Sciatic nerve (tissue), 2 donors: Measurements from ENCODE around the gene USH2A. TPM values are rescaled to one million over a fixed set of nuclear protein-coding genes. Genes with fewer than 3 reads are reported as not detected.
"Not testable (repeated sequence)": the region's sequence is repeated elsewhere in the genome, so short reads cannot be mapped to it uniquely, and the experiment has no call there.

Experiments used
- ATAC-seq: fragments of 200-7000 bp; cut with Tn5 transposase; one replicate; pipeline ENCODE4 v1.9.1; 2020; ENCODE audit warnings: mild to moderate bottlenecking, moderate library complexity
- DNase-seq: peaks from one replicate; pipeline ENCODE4 v3.0.0-alpha.2; 2020; ENCODE audit warnings: low spot score
- intact Hi-C: fragments of 100-400 bp; cut with DNase I; formaldehyde crosslinking; loops from one replicate; pipeline ENCODE4 v1.14.2; 2022
- total RNA-seq: library from RNA; stranded (reverse); fragmentation: NEBNext Ultra II Directional; extraction: Animal tissue kit (Norgen Biotek cat#: 25700); gene quantifications from one replicate; pipeline ENCODE4 v1.2.1, GENCODE V29; 2021
- donor health status: DM: no; HTN: no; CAD: no.
- donor health status: DM: no; HTN: no; CAD: no.

Gene USH2A
- total RNA-seq, 1 donor from 2014 or later, result 0.04 TPM

- ATAC-seq (no peak), DNase-seq (no peak)
- intact Hi-C loops, result no loop called here
Observed at GRCh38 chr1:216169351-216169750, 253.9 kb downstream of the USH2A start.

- intact Hi-C loops, result no loop called here
- no peak for ATAC-seq
- no peak for DNase-seq
Observed at GRCh38 chr1:216168546-216168945, 254.7 kb downstream of the USH2A start.

GRCh38 chr1:216154063-216154462 lies 269.2 kb downstream of the USH2A start:
- intact Hi-C loops, result no loop called here
- DNase-seq, result no peak
- no peak for ATAC-seq

- DNase-seq (no peak), ATAC-seq (no peak)
- intact Hi-C loops, result no loop called here
Observed at GRCh38 chr1:216153130-216153529, 270.1 kb downstream of the USH2A start.

- intact Hi-C loops, ATAC-seq: not testable (repeated sequence)
Observed at GRCh38 chr1:216145451-216146018, 277.7 kb downstream of the USH2A start.

GRCh38 chr1:216144661-216145450 lies 278.4 kb downstream of the USH2A start:
- peak; percentile 50 for ATAC-seq
- no peak for DNase-seq
- intact Hi-C loops, result no loop called here

More at GRCh38 chr1:216145451-216146018, 277.7 kb downstream of the USH2A start:
- not testable (repeated sequence) for DNase-seq

DNA sequence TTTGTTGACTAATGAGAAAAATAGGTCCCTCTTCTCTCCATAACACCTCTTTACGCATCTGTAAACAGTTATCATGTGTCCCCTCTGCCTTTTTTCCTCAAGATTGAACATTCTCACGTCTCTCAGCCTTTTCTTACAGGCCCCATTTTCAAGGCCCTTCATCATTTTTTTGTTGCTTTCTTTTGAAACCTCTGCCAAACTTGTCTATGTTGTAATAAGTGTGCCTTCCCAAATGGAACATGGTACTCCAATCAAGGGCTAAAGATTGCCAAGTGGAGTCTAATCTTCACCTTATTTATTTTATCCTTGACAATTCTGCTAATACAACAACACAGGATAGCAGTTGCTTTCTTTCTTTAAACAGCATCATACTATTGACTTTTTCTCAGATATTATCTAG lies 280.3 kb downstream of the USH2A start:
- DNase-seq (no peak), ATAC-seq (no peak)
- intact Hi-C loops, result no loop called here

- DNase-seq (no peak), ATAC-seq (no peak)
- intact Hi-C loops, result no loop called here
Observed at GRCh38 chr1:216140730-216141524, 282.3 kb downstream of the USH2A start.

- no peak for ATAC-seq
- no peak for DNase-seq
- intact Hi-C loops, result no loop called here
Observed at GRCh38 chr1:216124192-216124781, 299.0 kb downstream of the USH2A start.

DNA sequence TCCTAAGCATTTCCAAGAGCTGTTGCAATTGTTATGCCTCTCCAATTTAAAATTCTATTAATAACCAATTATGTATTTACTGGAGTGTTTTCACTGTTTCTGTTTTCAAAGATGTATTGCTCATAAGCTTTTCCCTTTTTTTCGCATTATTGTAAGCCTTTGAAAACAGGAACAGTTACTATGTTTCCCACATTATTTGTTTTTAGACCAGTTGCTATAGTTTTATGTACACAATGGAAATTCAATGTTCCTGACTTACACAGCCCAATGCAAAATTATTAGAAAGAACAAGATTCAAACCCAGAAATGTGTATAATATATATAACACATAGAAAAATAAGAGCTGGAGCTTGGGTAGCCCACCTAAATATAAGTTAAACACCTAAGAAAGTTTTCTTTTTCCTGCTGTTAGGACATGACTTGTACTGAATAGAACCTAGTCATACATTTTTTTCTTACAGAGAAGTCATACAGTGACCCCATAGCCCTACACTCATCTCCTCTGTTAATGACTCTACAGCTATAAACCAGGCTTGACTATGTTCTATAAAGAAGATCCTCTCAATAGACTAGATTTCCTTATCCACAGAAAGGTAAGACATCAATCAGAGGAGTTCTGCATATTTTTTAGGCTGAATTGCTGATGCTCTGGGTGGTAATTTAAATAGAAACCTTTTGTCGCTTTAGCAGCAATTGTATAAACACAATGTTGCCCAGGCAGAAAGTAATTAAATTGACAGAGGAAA lies 299.6 kb downstream of the USH2A start:
- no peak for DNase-seq
- no peak for ATAC-seq
- intact Hi-C loops, result no loop called here

DNA sequence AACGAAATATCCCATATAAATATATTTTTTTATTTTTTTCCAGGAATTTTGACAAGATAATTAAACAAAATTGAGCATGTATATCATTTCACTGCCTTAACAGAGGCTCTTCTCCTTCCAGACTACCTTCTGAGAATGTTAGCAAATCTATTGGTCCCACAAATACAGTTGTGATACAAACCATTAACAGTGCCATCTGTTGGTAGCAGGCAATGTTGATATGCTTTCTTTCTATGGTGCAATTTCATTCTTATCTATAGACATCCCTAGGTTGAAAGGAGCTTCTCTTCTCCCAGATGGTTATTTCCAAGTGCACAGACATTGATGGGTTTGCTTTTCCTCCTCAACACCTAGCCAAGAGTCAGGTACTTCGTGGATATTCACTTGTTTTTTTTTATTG lies 303.6 kb downstream of the USH2A start:
- intact Hi-C loops, result no loop called here
- DNase-seq, result no peak
- ATAC-seq, result no peak

DNA sequence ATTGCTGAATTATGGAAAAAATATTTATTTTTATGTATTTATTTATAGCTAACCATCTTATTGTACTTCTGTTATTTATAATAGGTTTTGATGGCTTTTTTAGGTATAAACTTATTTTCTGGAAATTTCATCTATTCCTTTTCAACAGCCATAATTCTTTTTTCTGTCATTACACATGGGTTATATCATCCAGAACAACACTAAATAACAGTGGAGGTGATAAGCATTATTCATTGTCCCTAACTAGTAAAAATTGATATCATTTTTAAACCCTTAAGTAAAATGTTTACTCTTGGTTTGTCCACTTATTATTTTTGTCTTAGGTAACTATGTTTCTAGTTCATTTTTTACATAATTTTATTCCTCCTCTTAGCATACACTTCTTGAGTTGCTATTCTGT lies 309.1 kb downstream of the USH2A start:
- no peak for DNase-seq
- no peak for ATAC-seq
- intact Hi-C loops, result no loop called here

GRCh38 chr1:216113181-216113580 lies 310.1 kb downstream of the USH2A start:
- DNase-seq (no peak), ATAC-seq (no peak)
- intact Hi-C loops, result no loop called here

- DNase-seq (no peak), ATAC-seq (no peak)
- intact Hi-C loops, result no loop called here
Observed at GRCh38 chr1:216111842-216112241, 311.4 kb downstream of the USH2A start.

DNA sequence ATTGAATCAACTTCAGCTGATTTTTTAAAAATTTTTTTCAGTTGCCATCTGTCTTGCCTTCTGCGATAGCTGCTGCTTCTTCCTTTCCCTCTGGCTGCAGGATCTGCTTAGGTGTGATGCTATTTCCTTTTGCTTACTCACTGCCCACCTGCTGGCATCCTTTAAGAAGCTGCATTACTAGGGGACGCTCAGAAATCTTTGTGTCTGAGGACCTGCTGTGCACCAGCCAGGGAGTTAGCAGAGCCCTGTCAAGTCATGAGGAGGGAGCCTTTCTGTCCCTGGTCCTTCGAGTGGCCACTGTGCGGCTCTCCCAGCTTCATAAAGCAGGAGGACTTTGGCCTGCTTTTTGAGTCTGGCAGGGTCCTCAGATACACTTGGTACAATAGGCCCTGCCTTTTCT lies 327.8 kb downstream of the USH2A start:
- no peak for DNase-seq
- ATAC-seq, result no peak

DNA sequence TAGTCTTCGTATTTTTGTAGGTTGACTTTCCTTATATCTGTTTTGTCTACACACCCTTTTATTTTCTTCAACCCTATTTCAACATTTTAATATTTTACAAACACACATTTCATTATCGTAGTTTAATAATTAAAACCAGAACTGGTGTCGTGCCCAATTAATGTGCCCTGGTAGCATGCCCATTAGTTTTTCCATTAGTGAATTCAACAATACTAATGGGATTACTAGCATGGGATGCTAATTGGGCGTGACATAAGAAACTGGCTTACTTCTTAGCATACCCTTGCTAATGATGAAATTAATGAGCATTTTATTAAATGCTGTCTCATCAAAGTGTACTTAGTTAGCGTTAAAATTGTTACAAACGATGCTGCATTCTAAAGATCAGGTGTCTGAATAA lies 332.7 kb downstream of the USH2A start:
- ATAC-seq, result no peak
- intact Hi-C loops, result no loop called here
- no peak for DNase-seq

More for the DNA sequence above, 327.8 kb downstream of the USH2A start:
- intact Hi-C loops, result no loop called here

DNA sequence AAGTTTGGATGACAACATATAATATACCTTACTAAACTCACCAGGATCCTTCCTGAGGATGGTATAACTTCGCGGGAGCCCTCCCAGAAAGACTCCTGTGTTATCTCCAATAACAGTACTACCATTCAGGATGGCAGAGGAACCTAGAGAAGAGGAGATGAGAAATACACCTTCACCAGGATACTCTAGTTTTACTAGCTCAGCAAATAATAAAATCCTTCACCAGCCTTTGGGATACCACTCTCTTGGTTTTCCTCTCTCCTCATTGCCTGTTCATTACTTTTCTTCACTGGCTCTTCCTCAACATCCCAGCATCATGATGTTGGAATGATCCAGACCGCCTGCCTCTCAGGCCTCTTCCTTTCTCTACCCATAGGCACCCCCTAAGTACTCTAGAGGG lies 336.6 kb downstream of the USH2A start:
- no peak for DNase-seq
- ATAC-seq, result no peak
- intact Hi-C loops, result no loop called here

DNA sequence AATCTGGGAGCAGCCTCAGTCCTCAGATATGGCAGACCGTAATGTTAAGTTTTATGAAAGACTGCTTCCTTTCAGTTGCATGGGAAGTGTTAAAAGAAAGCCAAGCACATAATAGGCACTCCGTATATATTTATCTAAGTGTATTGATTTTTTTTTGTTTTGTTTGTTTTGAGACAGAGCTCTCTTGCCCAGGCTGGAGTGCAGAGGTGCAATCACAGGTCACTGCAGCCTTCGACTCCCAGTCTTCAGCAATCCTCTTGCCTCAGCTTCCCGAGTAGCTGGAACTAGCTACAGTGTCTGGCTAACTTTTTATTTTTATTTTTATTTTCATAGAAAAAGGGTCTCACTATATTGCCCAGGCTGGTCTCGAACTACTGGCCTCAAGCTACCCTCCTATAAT lies 341.8 kb downstream of the USH2A start:
- ATAC-seq (no peak), DNase-seq (no peak)
- intact Hi-C loops, result no loop called here

DNA sequence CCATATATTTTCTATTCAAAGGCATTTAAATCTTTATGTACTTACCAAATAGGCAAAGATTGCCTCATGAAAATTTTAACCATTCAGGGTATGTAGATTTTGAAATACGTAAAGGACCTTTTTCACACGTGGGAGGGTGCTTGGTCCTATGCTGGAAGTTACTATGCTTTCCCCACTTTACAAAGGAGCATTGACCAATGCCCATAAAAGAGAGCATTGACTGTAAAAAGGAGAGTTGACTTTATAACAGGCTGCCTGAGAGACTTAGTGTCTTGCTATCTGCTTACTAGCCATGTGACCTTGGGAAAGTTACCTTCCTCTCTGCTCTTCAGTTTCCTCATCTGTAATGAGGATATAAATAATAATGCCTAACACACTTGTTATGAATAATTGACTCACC lies 346.5 kb downstream of the USH2A start:
- ATAC-seq, result no peak

More for the DNA sequence above, 346.5 kb downstream of the USH2A start:
- intact Hi-C loops, result no loop called here
- no peak for DNase-seq
